Measurements from ENCODE around the gene STIP1.

DNA sequence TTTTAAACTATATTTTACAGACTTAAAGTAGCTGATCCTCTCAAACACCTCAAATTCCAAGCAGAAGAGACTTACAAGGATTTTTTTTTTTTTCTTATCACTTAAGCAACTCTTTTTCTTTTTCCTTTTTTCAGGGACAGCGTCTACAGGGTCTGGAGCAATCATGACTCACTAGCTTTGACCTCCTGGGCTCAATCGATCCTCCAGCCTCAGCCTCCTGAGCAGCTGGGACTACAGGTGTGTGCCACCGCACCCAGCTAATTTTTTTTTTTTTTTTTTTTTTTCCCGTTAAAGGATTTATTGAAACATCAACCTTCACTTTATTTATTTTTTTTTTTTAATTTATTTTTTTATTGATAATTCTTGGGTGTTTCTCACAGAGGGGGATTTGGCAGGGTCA, 15.6 kb upstream of the STIP1 start:
- no peak for TF ChIP-seq POLR2A (IDR thresholded peaks at IDR 0.05)
- no peak for TF ChIP-seq CTCF (IDR thresholded peaks at IDR 0.05)
- TF ChIP-seq POLR2AphosphoS5 (IDR thresholded peaks at IDR 0.05; ENCODE audit: insufficient read depth in 1 of 2, low read depth in 1 of 2): no peak
